ENCODE results near the gene PRR35. TPM values are rescaled to one million over a fixed set of nuclear protein-coding genes. Genes with fewer than 3 reads are reported as not detected.

The PRR35 gene
- total RNA-seq, 1 experiment from 2014 or later = not detected

DNA sequence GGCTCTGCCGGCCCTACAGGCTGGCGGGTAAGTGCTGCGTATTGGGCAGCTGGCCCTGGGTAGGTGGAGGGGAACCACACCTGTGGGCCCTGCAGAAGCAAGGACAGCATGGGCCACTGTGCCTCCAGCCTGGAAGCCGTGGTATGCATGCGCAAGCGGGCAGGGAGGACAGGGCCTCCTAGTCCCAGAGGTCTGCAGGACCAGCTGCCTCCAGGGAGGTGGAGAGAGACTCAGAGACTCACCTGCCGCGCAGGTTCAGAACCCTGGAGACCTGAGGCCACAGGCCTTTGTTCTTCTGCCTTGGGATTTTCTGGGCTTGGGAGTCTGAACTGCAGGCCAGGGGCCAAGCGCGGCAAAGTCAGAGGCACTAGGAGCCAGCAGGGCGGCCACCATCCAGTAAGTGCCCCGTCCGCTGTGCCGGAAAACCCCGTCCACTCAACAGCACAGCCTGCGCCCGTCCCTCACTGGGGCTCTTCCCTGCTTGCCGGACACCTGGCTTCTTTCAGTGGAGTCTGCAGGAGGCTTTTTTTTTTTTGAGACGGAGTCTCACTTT lies 20.8 kb downstream of the PRR35 start:
- Histone ChIP-seq H3K27me3 (ENCODE audit: low read length) (no peaks in the 10 kb centered on the region), H3K36me3 (ENCODE audit: low read depth, low read length) (no peaks in the 10 kb centered on the region), H4K20me1 (ENCODE audit: low read length) (no peaks in the 10 kb centered on the region), H3K9ac (ENCODE audit: low read length) (no peak overlapping the region), H3K79me2 (ENCODE audit: low read length) (no peaks in the 10 kb centered on the region), H3F3A (ENCODE audit: low read length, unreplicated experiment) (no peaks in the 10 kb centered on the region), H3K9me2 (replicated peaks; ENCODE audit: low read length) (no peaks in the 10 kb centered on the region), H3K4me2 (ENCODE audit: low read length) (no peak overlapping the region), H3K4me3 (ENCODE audit: low read length) (no peak overlapping the region), H3K4me1 (ENCODE audit: insufficient read depth, low read length) (no peaks in the 10 kb centered on the region), H2AFZ (ENCODE audit: low read length) (no peak overlapping the region), H3K27ac (ENCODE audit: low read length) (no peak overlapping the region), H3K9me3 (ENCODE audit: low read length) (no peaks in the 10 kb centered on the region)
- no TSS peak for BruUV-seq (replicated peaks)
- ChIA-PET CTCF (no interaction called here), POLR2A (ENCODE audit: unreplicated experiment) (no interaction called here)
- no peak for DNase-seq
- no peak for ATAC-seq
- intact Hi-C loops (cut with micrococcal nuclease) = loop anchor here (10.0 kb wide), 1 partner anchor 56 kb away; the partner anchor contains the start of gene CAPN15
- TF ChIP-seq EZH2 (IDR thresholded peaks at IDR 0.05; ENCODE audit: low read length, unreplicated experiment) (no peak), EZH2phosphoT487 (IDR thresholded peaks at IDR 0.05; ENCODE audit: borderline replicate concordance, low read length) (no peak)
- TF ChIP-seq, protein P1, sequence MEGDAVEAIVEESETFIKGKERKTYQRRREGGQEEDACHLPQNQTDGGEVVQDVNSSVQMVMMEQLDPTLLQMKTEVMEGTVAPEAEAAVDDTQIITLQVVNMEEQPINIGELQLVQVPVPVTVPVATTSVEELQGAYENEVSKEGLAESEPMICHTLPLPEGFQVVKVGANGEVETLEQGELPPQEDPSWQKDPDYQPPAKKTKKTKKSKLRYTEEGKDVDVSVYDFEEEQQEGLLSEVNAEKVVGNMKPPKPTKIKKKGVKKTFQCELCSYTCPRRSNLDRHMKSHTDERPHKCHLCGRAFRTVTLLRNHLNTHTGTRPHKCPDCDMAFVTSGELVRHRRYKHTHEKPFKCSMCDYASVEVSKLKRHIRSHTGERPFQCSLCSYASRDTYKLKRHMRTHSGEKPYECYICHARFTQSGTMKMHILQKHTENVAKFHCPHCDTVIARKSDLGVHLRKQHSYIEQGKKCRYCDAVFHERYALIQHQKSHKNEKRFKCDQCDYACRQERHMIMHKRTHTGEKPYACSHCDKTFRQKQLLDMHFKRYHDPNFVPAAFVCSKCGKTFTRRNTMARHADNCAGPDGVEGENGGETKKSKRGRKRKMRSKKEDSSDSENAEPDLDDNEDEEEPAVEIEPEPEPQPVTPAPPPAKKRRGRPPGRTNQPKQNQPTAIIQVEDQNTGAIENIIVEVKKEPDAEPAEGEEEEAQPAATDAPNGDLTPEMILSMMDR (conservative IDR thresholded peaks at IDR 0.05; ENCODE audit: low read depth, low read length) = no peak

DNA sequence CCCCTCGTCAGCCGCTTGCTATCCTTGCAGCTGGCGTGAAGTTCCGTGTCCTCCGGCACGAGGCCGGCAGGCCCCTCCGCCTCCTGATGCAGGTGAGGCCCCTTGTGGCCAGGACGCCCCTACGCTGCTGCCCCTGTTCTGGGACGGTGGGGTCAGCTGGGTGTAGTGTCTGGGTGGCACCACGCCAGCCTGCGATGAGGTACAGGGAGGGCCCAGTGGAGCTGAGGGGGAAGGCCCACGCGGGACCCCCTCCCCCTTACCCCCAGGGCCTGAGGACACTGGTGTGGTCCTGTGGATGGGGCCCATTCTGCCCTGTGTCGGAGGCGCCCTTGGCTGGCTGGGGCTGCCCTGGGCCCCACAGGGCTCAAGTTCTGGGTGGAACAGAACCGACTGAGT lies 22.0 kb downstream of the PRR35 start:
- no peak overlapping the region for H2AFZ ChIP-seq (ENCODE audit: low read length)
- no peaks in the 10 kb centered on the region for H3K36me3 ChIP-seq (ENCODE audit: low read depth, low read length)
- no peak overlapping the region for H3K27ac ChIP-seq (ENCODE audit: low read length)
- no peak overlapping the region for H3K4me3 ChIP-seq (ENCODE audit: low read length)
- TF ChIP-seq, protein P1 (conservative IDR thresholded peaks at IDR 0.05; ENCODE audit: low read depth, low read length) = no peak
- TF ChIP-seq EZH2phosphoT487 (IDR thresholded peaks at IDR 0.05; ENCODE audit: borderline replicate concordance, low read length) (no peak), EZH2 (IDR thresholded peaks at IDR 0.05; ENCODE audit: low read length, unreplicated experiment) (no peak)
- no peaks in the 10 kb centered on the region for H3K4me1 ChIP-seq (ENCODE audit: insufficient read depth, low read length)
- H3K4me2 ChIP-seq (ENCODE audit: low read length) = no peak overlapping the region
- ChIA-PET CTCF (no interaction called here), POLR2A (ENCODE audit: unreplicated experiment) (interaction anchor here (0.6 kb wide), 2 partner anchors 146 to 961 kb away, joined by 3 to 5 read pairs; no protein-coding TSS in a partner anchor)
- no peaks in the 10 kb centered on the region for H3K79me2 ChIP-seq (ENCODE audit: low read length)
- ATAC-seq (no peak), DNase-seq (no peak)
- no peaks in the 10 kb centered on the region for H3F3A ChIP-seq (ENCODE audit: low read length, unreplicated experiment)
- H3K9me2 ChIP-seq (replicated peaks; ENCODE audit: low read length) = no peaks in the 10 kb centered on the region
- intact Hi-C loops (cut with micrococcal nuclease) = loop anchor here (10.0 kb wide), 1 partner anchor 57 kb away; the partner anchor contains the start of gene CAPN15
- no TSS peak for BruUV-seq (replicated peaks)
- H3K9ac ChIP-seq (ENCODE audit: low read length) = no peak overlapping the region
- H3K9me3 ChIP-seq (ENCODE audit: low read length) = no peaks in the 10 kb centered on the region
- no peaks in the 10 kb centered on the region for H3K27me3 ChIP-seq (ENCODE audit: low read length)
- no peaks in the 10 kb centered on the region for H4K20me1 ChIP-seq (ENCODE audit: low read length)

DNA sequence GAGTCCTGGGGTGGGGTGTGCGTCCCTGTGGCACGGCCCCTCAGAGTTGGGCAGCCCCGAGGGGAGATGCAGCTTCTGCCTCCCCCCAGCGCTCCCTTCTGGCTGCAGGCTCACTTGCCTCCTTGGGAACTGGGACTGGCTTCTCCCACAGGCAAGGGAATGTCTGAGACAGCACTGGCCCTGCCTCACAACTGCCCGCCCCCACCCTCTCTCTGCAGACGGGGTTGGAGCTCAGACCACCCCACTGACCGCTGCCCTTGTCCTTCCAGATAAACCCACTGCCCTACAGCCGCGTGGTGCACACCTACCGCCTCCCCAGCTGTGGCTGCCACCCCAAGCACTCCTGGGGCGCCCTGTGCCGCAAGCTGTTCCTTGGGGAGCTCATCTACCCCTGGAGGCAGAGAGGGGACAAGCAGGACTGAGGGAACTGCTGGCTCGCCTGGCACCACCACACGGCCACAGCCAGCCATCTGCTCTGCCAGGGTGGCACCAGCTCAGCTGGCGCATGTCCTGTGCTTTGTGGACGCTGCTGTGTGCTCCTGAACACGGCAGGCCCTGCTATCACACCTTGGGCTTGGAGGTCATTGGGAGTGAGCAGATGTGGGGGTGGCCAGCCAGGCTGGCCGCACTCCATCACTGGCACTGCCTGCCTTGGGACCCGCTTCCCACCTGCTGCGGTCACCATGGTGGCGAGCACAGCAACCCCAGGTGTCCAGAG lies 22.6 kb downstream of the PRR35 start:
- Histone ChIP-seq H3K9me3 (ENCODE audit: low read length) (no peaks in the 10 kb centered on the region), H3K4me2 (ENCODE audit: low read length) (no peak overlapping the region), H3K27me3 (ENCODE audit: low read length) (no peaks in the 10 kb centered on the region), H3K9ac (ENCODE audit: low read length) (no peak overlapping the region), H3K79me2 (ENCODE audit: low read length) (peaks cover 5% of the 10 kb centered on the region), H3K4me3 (ENCODE audit: low read length) (no peak overlapping the region), H4K20me1 (ENCODE audit: low read length) (no peaks in the 10 kb centered on the region), H3K4me1 (ENCODE audit: insufficient read depth, low read length) (no peaks in the 10 kb centered on the region), H2AFZ (ENCODE audit: low read length) (no peak overlapping the region), H3K36me3 (ENCODE audit: low read depth, low read length) (no peaks in the 10 kb centered on the region), H3F3A (ENCODE audit: low read length, unreplicated experiment) (no peaks in the 10 kb centered on the region), H3K9me2 (replicated peaks; ENCODE audit: low read length) (no peaks in the 10 kb centered on the region), H3K27ac (ENCODE audit: low read length) (no peak overlapping the region)
- BruUV-seq (replicated peaks) = no TSS peak
- CTCF ChIA-PET = no interaction called here
- POLR2A ChIA-PET (ENCODE audit: unreplicated experiment) = interaction anchor here (0.6 kb wide), 2 partner anchors 145 to 960 kb away, joined by 3 to 5 read pairs; no protein-coding TSS in a partner anchor
- no peak for TF ChIP-seq EZH2phosphoT487 (IDR thresholded peaks at IDR 0.05; ENCODE audit: borderline replicate concordance, low read length)
- TF ChIP-seq, protein P1 (conservative IDR thresholded peaks at IDR 0.05; ENCODE audit: low read depth, low read length) = no peak
- TF ChIP-seq EZH2 (IDR thresholded peaks at IDR 0.05; ENCODE audit: low read length, unreplicated experiment) = no peak
- intact Hi-C loops (cut with micrococcal nuclease) = loop anchor here (10.0 kb wide), 1 partner anchor 58 kb away; the partner anchor contains the start of gene CAPN15
- DNase-seq = no peak
- no peak for ATAC-seq
